HG02840 (cell line): ENCODE data around the gene KLC3.
"Not testable (repeated sequence)": the region's sequence is repeated elsewhere in the genome, so short reads cannot be mapped to it uniquely, and the experiment has no call there.

Experiments
- ATAC-seq: cut with Tn5 transposase; IDR thresholded peaks from one replicate; pipeline ENCODE4 v1.9.1; 2021; ENCODE audit warnings: mild to moderate bottlenecking, moderate library complexity, moderate number of reproducible peaks; ENCODE audit not compliant: unreplicated experiment, low FRiP score

KLC3 gene

GRCh38 chr19:45340232-45340898 is at the start of gene KLC3:
Gene KLC3, plus strand, starts transcription at chr19:45340750. Its CDS starts 4,792 bp downstream, at chr19:45345542.
- ATAC-seq: no peak

GRCh38 chr19:45291834-45292233 is 48.7 kb upstream of the KLC3 start:
- no peak for ATAC-seq

GRCh38 chr19:45293682-45294081 is 46.9 kb upstream of the KLC3 start:
- no peak for ATAC-seq

GRCh38 chr19:45294291-45295029 is 46.1 kb upstream of the KLC3 start:
- ATAC-seq: no peak

- ATAC-seq: no peak
Measured at GRCh38 chr19:45295873-45296272, 44.7 kb upstream of the KLC3 start.

GRCh38 chr19:45296355-45296754 is 44.2 kb upstream of the KLC3 start:
- ATAC-seq: no peak

GRCh38 chr19:45297674-45298073 is 42.9 kb upstream of the KLC3 start:
- ATAC-seq: no peak

- ATAC-seq: no peak
Measured at GRCh38 chr19:45298264-45298663, 42.3 kb upstream of the KLC3 start.

GRCh38 chr19:45299719-45300118 is 40.8 kb upstream of the KLC3 start:
- ATAC-seq: no peak

- no peak for ATAC-seq
Measured at GRCh38 chr19:45302416-45302815, 38.1 kb upstream of the KLC3 start.

- ATAC-seq: no peak
Measured at GRCh38 chr19:45303269-45304060, 37.1 kb upstream of the KLC3 start.

- no peak for ATAC-seq
Measured at GRCh38 chr19:45304141-45304926, 36.2 kb upstream of the KLC3 start.

- no peak for ATAC-seq
Measured at GRCh38 chr19:45305007-45305406, 35.5 kb upstream of the KLC3 start.

- ATAC-seq: no peak
Measured at GRCh38 chr19:45305421-45305820, 35.1 kb upstream of the KLC3 start.

GRCh38 chr19:45306040-45306439 is 34.5 kb upstream of the KLC3 start:
- ATAC-seq: no peak

GRCh38 chr19:45306518-45307027 is 34.0 kb upstream of the KLC3 start:
- no peak for ATAC-seq

- no peak for ATAC-seq
Measured at GRCh38 chr19:45307361-45307760, 33.2 kb upstream of the KLC3 start.

GRCh38 chr19:45309322-45309721 is 31.2 kb upstream of the KLC3 start:
- ATAC-seq: not testable (repeated sequence)

GRCh38 chr19:45311621-45312020 is 28.9 kb upstream of the KLC3 start:
- no peak for ATAC-seq

- not testable (repeated sequence) for ATAC-seq
Measured at GRCh38 chr19:45312285-45312684, 28.3 kb upstream of the KLC3 start.
